WTC11 (cell line): ENCODE measurements around the gene DHX30. TPM values are rescaled to one million over a fixed set of nuclear protein-coding genes. Genes with fewer than 3 reads are reported as not detected.

Source experiments
- ATAC-seq: fragments of 200-7000 bp; cut with Tn5 transposase; 2 replicates; pipeline ENCODE4 v1.10.0; 2021; ENCODE audit warnings: mild to moderate bottlenecking, moderate library complexity
- CTCF ChIA-PET: fragments of 300-600 bp; sonication (Branson Sonifier 250); formaldehyde crosslinking; loops from one replicate; lab custom pipeline; 2021; ENCODE audit warnings: antibody characterized with exemption; lab: Charles Lee
- POLR2A ChIA-PET: fragments of 350-600 bp; sonication (Branson Sonifier 250); formaldehyde crosslinking; loops from one replicate; lab custom pipeline; 2021; ENCODE audit warnings: antibody characterized with exemption; lab: Charles Lee
- DNase-seq: peaks from one replicate; pipeline ENCODE4 v3.0.0; 2021; ENCODE audit warnings: low spot score
- H3K27ac Mint-ChIP-seq: 2 replicates; pipeline ENCODE4 v1.8.0; 2021; ENCODE audit warnings: mixed read lengths
- H3K27me3 Mint-ChIP-seq: 2 replicates; pipeline ENCODE4 v1.8.0; 2021; ENCODE audit warnings: low read depth, mild to moderate bottlenecking, moderate library complexity, mixed read lengths
- H3K36me3 Mint-ChIP-seq: 2 replicates; pipeline ENCODE4 v1.8.0; 2021; ENCODE audit warnings: mixed read lengths
- H3K4me1 Mint-ChIP-seq: 2 replicates; pipeline ENCODE4 v1.8.0; 2022; ENCODE audit warnings: mixed read lengths
- H3K4me3 Mint-ChIP-seq: 2 replicates; pipeline ENCODE4 v1.8.0; 2021; ENCODE audit warnings: mild to moderate bottlenecking, moderate library complexity, mixed read lengths
- H3K9me3 Mint-ChIP-seq: 2 replicates; pipeline ENCODE4 v1.8.0; 2021; ENCODE audit warnings: mixed read lengths
- ATF6 ChIP-seq: sonication (generic); formaldehyde crosslinking; IDR thresholded peaks from 2 replicates; pipeline ENCODE4 v1.8.1; 2023; ENCODE audit warnings: mild to moderate bottlenecking, missing genetic modification reagents
- CREB1 ChIP-seq: sonication (generic); formaldehyde crosslinking; IDR thresholded peaks from 2 replicates; pipeline ENCODE4 v1.8.0; 2023; ENCODE audit warnings: mild to moderate bottlenecking, missing genetic modification reagents
- CREM ChIP-seq: sonication (generic); formaldehyde crosslinking; IDR thresholded peaks from 2 replicates; pipeline ENCODE4 v1.8.1; 2022; ENCODE audit warnings: mild to moderate bottlenecking, missing genetic modification reagents, moderate library complexity
- E2F4 ChIP-seq: sonication (generic); formaldehyde crosslinking; IDR thresholded peaks from 2 replicates; pipeline ENCODE4 v1.8.1; 2022; ENCODE audit warnings: low read depth, mild to moderate bottlenecking, moderate library complexity, missing genetic modification reagents, borderline replicate concordance
- ESRRA ChIP-seq: sonication (generic); formaldehyde crosslinking; IDR thresholded peaks from 2 replicates; pipeline ENCODE4 v1.8.1; 2022; ENCODE audit warnings: mild to moderate bottlenecking, missing genetic modification reagents, borderline replicate concordance
- ETV6 ChIP-seq: sonication (generic); formaldehyde crosslinking; IDR thresholded peaks from 2 replicates; pipeline ENCODE4 v1.8.1; 2022; ENCODE audit warnings: mild to moderate bottlenecking, missing genetic modification reagents
- FOXP4 ChIP-seq: sonication (generic); formaldehyde crosslinking; IDR thresholded peaks from 2 replicates; pipeline ENCODE4 v1.8.0; 2022; ENCODE audit warnings: mild to moderate bottlenecking, missing genetic modification reagents
- GTF2I ChIP-seq: fragments of 250-450 bp; sonication (Bioruptor Pico); conservative IDR thresholded peaks from 2 replicates; pipeline ENCODE4 v1.4.0; 2021; ENCODE audit warnings: mild to moderate bottlenecking
- HMGXB4 ChIP-seq: sonication (generic); formaldehyde crosslinking; IDR thresholded peaks from 2 replicates; pipeline ENCODE4 v1.8.1; 2023; ENCODE audit warnings: mild to moderate bottlenecking, moderate library complexity, missing genetic modification reagents
- IRF1 ChIP-seq: sonication (generic); formaldehyde crosslinking; IDR thresholded peaks from 2 replicates; pipeline ENCODE4 v1.8.0; 2023; ENCODE audit warnings: missing genetic modification reagents
- MAX ChIP-seq: sonication (generic); formaldehyde crosslinking; IDR thresholded peaks from 2 replicates; pipeline ENCODE4 v1.8.0; 2022; ENCODE audit warnings: mild to moderate bottlenecking, missing genetic modification reagents
- OVOL2 ChIP-seq: fragments of 250-450 bp; sonication (Bioruptor Pico); IDR thresholded peaks from 2 replicates; pipeline ENCODE4 v1.9.0; 2021; ENCODE audit warnings: mild to moderate bottlenecking, borderline replicate concordance
- TEAD1 ChIP-seq: sonication (generic); formaldehyde crosslinking; IDR thresholded peaks from 2 replicates; pipeline ENCODE4 v1.8.0; 2022; ENCODE audit warnings: mild to moderate bottlenecking, missing genetic modification reagents
- TEAD4 ChIP-seq: sonication (generic); formaldehyde crosslinking; IDR thresholded peaks from 2 replicates; pipeline ENCODE4 v1.8.0; 2022; ENCODE audit warnings: mild to moderate bottlenecking, missing genetic modification reagents
- ZNF138 ChIP-seq: sonication (generic); formaldehyde crosslinking; conservative IDR thresholded peaks from 2 replicates; pipeline ENCODE4 v1.8.1; 2022; ENCODE audit warnings: mild to moderate bottlenecking, moderate library complexity, missing genetic modification reagents
- ZNF219 ChIP-seq: sonication (generic); formaldehyde crosslinking; IDR thresholded peaks from 2 replicates; pipeline ENCODE4 v1.8.0; 2023; ENCODE audit warnings: missing genetic modification reagents, mild to moderate bottlenecking, borderline replicate concordance
- ZNF263 ChIP-seq: sonication (generic); formaldehyde crosslinking; IDR thresholded peaks from 2 replicates; pipeline ENCODE4 v1.8.1; 2022; ENCODE audit warnings: low read depth, mild to moderate bottlenecking, moderate library complexity, missing genetic modification reagents
- ZNF416 ChIP-seq: fragments of 250-450 bp; sonication (Bioruptor Pico); IDR thresholded peaks from 2 replicates; pipeline ENCODE4 v1.9.0; 2021; ENCODE audit warnings: mild to moderate bottlenecking, inconsistent platforms
- ZNF423 ChIP-seq: fragments of 250-450 bp; sonication (Bioruptor Pico); IDR thresholded peaks from 2 replicates; pipeline ENCODE4 v2.1.2; 2022; ENCODE audit warnings: mild to moderate bottlenecking, moderate library complexity
- ZNF512 ChIP-seq: sonication (generic); formaldehyde crosslinking; IDR thresholded peaks from 2 replicates; pipeline ENCODE4 v1.8.1; 2022; ENCODE audit warnings: missing genetic modification reagents, borderline replicate concordance
- total RNA-seq: library from RNA; stranded (reverse); gene quantifications from 3 replicates; pipeline ENCODE4 v1.2.3, GENCODE V29; 2021

Gene DHX30
- total RNA-seq, 1 experiment from 2014 or later: 98.1 TPM

- ChIA-PET POLR2A (no interaction called here), CTCF (no interaction called here)
- no peak overlapping the region for H3K27ac Mint-ChIP-seq
- no peak for DNase-seq
- peaks cover 17% of the 10 kb centered on the region for H3K4me1 Mint-ChIP-seq
- TF ChIP-seq ZNF263 (CRISPR knock-in tag) (no peak), E2F4 (CRISPR knock-in tag) (no peak), ESRRA (CRISPR knock-in tag) (no peak), ZNF138 (CRISPR knock-in tag) (no peak), GTF2I (CRISPR knock-in tag) (no peak), HMGXB4 (CRISPR knock-in tag) (no peak), MAX (CRISPR knock-in tag) (no peak), FOXP4 (CRISPR knock-in tag) (no peak), TEAD1 (no peak), CREM (CRISPR knock-in tag) (no peak), IRF1 (no peak), ZNF416 (CRISPR knock-in tag) (no peak), ZNF512 (CRISPR knock-in tag) (no peak), ZNF423 (CRISPR knock-in tag) (no peak), OVOL2 (CRISPR knock-in tag) (no peak), CREB1 (CRISPR knock-in tag) (no peak), ZNF219 (CRISPR knock-in tag) (no peak), TEAD4 (CRISPR knock-in tag) (no peak), ATF6 (CRISPR knock-in tag) (no peak), ETV6 (CRISPR knock-in tag) (no peak)
- no peaks in the 10 kb centered on the region for H3K9me3 Mint-ChIP-seq
- no peaks in the 10 kb centered on the region for H3K27me3 Mint-ChIP-seq
- peaks cover 16% of the 10 kb centered on the region for H3K36me3 Mint-ChIP-seq
- no peak for ATAC-seq
- H3K4me3 Mint-ChIP-seq: no peak overlapping the region
Observed at GRCh38 chr3:47783673-47784072, 19.3 kb upstream of the DHX30 start.
